ENCODE measurements around the gene ST3GAL3.

The ST3GAL3 gene

DNA sequence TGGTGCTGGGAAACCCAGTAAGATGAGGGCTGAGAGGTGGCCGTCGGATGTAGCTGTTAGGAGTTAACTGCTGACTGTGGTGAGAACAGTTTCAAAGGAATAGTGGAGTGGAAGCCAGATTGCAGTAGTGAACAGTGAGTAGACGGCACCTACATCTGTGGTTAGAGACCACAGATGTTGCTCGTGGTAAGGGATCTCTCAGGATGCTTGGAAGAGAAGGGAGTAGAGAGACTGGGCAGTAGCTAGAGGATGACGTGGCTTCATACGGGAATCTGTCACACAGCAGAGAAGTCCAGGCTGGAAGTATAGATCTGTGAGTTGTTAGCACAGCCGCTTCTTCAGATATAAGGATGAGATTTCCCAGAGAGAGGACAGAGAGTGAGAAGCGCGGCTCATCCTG is 218.5 kb downstream of the ST3GAL3 start:
- DNase-seq, result no peak

DNA sequence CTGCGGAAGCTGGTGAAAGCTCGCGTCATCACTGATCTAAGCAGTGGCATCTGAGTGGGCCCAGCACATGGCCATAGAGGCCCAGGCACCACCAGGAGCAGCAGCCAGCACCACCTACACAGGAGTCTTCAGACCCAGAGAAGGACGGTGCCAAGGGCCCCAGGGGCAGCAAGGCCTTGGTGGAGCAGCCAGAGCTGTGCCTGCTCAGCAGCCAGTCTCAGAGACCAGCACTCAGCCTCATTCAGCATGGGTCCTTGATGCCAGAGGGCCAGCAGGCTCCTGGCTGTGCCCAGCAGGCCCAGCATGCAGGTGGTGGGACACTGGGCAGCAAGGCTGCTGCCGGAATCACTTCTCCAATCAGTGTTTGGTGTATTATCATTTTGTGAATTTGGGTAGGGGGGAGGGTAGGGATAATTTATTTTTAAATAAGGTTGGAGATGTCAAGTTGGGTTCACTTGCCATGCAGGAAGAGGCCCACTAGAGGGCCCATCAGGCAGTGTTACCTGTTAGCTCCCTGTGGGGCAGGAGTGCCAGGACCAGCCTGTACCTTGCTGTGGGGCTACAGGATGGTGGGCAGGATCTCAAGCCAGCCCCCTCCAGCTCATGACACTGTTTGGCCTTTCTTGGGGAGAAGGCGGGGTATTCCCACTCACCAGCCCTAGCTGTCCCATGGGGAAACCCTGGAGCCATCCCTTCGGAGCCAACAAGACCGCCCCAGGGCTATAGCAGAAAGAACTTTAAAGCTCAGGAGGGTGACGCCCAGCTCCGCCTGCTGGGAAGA is 223.0 kb downstream of the ST3GAL3 start:
- DNase-seq, result no peak

DNA sequence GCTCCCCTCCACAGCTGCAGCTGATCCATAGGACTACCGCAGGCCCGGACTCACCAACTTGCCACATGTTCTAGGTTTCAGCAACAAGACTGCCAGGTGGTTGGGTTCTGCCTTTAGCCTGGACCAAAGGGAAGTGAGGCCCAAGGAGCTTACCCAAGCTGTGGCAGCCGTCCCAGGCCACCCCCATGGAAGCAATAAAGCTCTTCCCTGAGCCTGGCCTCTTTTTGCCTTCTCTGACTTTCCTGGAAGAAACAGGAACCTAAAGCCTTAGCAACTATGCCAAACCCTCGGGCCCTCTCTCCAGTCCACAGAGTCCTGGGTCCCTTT is 223.6 kb downstream of the ST3GAL3 start:
- no peak for DNase-seq

DNA sequence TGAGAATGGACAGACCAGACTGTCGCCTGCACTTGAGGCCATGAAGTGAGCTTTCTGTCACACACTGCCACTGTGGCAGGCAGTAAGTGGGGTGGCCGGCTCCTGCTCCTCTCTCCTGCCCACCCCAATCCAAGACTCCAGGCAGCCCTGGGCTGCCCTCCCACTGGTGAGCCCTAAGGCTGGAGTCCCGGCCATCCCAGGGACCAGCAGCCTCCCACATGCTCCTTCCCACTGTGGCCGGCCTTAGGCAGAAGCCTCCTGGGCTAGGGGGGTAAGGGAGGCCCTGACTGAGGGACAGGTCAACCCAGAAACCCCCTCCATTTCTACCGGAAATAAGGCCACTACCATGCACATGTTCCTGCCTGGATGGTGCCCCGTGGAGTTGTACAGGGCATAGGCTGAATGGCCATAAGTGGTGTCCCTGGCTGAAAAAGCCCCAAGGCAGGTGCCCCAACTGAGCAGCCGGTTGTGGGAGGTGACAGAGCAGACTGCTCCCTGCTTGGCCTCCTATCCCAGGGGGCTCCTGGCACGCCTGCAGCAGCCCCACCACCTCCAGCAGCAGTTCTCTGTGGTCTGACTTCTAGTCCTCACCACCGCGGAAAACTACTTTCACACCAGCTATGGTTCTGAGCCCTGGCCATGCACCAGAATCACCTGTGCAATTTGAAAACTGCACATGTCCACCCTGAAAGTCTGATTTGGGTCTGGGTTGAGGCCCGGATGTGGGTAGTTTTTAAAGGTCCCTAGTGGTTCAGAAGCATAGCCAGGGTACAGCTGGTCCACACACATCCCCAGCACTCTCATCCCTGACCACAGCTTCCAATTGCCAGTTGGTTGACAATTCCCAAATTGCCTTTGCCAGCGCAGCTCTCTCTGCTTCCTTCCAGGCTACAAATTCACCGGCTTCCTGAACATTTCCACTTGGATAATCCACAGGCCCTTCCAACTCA is 224.7 kb downstream of the ST3GAL3 start:
- no peak for DNase-seq

DNA sequence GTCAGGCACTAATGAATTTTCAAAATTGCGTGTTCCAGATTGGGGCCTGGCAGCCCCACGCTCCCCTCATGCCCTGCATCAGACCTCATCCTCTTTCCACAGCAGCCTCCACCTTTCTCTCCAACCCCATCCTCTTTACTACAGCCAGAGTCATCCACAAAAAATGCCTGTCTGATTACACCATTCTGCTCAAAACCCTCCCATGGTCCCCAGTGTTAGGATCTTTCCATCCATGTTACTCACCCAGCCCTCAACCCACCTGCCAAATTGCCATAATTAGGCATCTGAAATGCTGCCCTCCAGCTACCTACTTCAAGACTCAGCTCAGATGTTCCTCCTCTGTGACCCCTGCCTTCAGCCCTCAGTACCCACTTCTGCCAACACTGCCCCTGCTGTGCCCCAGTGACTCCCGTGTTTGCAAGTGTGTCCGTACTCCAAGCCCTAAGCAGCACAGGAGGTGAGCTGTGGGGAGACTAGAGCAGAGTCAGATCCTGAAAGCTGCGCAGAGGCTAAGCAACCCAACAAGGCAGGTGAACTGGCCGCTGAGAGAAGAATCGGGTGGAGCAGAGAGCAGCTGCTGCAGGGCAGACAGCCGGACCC is 225.6 kb downstream of the ST3GAL3 start:
- DNase-seq, result peak; percentile 46

DNA sequence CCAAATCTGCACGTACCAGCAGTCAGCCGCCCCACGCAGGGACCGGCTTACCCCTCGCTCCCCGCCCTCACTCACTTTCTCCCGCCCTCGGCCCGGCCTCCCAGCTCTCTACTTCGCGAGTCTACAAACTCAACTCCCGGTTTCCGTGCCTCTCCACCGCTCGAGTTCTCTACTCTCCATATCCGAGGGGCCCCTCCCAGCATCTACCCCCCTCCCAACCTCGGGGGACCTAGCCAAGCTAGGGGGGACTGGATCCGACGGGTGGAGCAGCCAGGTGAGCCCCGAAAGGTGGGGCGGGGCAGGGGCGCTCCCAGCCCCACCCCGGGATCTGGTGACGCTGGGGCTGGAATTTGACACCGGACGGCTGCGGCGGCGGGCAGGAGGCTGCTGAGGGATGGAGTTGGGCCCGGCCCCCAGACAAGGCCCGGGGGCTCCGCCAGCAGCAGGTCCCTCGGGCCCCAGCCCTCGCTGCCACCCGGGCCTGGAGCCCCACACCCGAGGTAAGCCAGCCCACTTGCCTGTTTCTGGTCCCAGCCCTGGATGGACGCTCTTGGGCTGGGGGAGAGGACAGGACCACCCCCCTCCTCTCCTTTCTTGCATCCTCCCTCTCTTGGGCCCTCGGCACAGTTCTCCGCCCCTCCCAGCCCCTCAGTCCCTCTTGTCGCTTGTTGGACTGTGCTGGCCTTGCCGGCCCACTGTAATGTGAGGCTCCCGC is 226.2 kb downstream of the ST3GAL3 start, which contains the start of gene ARTN:
Gene ARTN, plus strand, starts transcription at position 416 of the 715 bp plus-strand sequence. CDS start 1,856 bp downstream, outside the sequence.
- DNase-seq, result peak; percentile 44

DNA sequence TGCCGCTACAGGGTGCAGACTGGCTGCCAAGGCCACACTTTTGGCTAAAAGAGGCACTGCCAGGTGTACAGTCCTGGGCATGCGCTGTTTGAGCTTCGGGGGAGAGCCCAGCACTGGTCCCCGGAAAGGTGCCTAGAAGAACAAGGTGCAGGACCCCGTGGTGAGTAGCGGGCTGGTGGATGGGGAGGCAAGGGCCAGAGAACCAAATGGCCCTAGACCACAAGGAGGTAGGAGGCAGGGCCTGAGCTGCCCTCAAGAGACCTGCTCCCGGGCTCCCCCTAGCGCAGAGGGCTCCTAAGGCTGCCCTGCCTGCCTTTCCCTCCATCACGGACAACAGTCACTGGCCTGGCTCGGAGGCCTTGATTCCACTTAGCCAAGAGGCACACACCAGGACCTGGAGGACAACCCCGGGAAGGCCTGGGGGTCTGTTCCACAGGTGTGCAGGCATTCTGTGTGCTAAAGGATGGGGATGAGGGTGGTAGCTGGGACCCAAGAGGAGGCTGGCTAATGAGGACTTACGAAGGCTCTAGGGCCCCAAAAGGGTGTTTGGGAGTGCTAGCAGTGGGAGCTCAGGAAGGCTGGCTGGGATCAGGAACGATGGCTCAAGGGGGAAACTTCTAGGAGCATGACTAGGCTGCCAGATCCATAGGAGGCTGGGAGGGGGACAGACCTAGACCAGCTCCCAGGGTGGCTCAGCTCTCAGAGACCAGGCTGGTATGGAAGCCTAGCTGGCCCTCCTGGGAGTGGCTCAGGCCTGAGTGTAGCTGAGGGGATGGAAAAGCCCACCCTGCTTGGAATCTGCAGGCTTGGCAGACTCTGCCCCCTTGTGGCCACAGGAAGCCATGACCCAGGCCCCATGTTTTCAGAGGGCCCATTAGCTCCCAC is 227.0 kb downstream of the ST3GAL3 start:
- DNase-seq, result peak; percentile 83

DNA sequence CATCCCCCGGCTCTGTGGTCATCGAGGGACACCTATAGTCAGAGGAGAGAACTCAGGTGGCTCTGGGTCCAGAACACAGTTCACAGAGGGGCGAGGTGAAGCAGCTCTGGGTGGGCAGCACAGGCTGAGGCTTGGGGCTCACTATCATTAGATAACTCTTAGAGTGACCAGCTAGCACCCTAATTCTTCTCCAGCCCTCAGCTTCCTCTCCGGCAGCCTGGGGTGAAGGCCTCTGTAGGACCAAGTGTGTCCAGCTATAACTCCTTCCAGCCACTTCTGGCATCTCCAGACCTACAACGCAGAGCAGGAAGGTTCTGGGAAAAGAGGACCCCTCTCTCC is 227.6 kb downstream of the ST3GAL3 start:
- no peak for DNase-seq

DNA sequence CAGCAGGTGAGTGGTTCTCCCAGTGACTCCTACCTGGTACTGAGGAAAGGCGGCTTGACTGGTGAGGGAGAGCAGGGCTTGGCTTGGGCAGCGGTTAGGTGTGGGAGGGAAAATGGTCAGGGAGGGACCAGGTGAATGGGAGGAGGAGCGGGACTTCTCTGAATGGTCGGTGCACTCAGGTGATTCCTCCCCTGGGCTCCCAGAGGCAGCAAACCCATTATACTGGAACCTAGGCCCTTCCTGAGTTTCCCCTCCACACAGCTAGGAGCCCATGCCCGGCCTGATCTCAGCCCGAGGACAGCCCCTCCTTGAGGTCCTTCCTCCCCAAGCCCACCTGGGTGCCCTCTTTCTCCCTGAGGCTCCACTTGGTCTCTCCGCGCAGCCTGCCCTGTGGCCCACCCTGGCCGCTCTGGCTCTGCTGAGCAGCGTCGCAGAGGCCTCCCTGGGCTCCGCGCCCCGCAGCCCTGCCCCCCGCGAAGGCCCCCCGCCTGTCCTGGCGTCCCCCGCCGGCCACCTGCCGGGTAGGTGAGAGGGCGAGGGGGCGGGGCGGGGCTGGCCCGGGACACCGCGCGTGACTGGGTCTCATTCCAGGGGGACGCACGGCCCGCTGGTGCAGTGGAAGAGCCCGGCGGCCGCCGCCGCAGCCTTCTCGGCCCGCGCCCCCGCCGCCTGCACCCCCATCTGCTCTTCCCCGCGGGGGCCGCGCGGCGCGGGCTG is 228.5 kb downstream of the ST3GAL3 start:
- no peak for DNase-seq

DNA sequence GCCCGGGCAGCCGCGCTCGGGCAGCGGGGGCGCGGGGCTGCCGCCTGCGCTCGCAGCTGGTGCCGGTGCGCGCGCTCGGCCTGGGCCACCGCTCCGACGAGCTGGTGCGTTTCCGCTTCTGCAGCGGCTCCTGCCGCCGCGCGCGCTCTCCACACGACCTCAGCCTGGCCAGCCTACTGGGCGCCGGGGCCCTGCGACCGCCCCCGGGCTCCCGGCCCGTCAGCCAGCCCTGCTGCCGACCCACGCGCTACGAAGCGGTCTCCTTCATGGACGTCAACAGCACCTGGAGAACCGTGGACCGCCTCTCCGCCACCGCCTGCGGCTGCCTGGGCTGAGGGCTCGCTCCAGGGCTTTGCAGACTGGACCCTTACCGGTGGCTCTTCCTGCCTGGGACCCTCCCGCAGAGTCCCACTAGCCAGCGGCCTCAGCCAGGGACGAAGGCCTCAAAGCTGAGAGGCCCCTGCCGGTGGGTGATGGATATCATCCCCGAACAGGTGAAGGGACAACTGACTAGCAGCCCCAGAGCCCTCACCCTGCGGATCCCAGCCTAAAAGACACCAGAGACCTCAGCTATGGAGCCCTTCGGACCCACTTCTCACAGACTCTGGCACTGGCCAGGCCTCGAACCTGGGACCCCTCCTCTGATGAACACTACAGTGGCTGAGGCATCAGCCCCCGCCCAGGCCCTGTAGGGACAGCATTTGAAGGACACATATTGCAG is 229.3 kb downstream of the ST3GAL3 start:
- DNase-seq, result peak; percentile 39

DNA sequence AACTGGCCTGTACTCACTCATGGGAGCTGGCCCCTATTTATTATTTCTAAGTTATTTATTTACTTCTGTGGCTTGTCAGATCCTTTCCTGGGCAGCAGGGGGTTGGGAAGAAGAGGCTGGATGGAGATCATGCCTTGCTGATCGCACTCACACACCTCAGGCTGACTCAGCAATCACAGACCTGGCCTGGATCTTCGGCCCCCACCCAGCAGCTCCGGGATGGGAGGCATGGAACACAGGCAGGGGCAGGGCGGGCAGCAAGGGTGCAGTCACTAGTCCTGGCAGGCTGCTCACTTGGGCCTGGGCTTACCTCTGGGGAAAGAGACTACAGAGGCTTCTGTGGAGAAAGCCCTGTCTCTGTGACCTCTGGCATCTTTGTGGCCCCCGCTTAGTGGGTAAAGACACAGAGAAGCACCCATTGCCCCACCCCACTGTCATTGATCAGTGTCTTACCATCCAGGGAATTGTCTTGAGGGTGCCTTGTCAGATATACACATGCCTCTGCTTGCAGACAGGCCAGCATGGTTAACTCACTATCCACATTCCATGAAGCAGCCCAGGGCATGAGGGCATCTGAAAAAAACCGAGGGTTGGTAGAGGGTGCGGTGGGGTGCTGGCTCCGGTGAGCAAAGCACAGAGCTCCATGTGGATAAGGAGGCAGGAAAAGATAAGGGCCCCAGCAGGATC is 230.0 kb downstream of the ST3GAL3 start:
- DNase-seq, result no peak

DNA sequence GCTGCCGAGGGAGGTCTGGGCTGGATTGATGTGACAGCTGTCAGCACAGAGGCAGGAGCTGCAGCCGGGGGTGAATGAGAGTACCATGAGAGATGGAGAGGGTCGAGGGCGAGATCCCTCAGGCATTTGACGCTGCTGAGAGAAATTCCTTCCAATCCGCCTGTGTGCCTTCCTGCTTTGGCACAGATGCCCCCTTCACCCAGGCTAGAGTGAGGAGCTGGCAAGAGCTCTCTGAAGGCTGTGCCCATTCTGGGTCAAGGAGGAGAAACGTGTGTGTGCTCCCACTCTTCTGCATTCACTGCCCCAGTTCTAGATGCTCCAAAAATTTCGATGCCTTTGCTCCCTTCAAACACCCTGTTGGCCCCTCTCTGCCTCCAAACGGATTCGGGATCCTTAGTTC is 231.0 kb downstream of the ST3GAL3 start:
- no peak for DNase-seq

DNA sequence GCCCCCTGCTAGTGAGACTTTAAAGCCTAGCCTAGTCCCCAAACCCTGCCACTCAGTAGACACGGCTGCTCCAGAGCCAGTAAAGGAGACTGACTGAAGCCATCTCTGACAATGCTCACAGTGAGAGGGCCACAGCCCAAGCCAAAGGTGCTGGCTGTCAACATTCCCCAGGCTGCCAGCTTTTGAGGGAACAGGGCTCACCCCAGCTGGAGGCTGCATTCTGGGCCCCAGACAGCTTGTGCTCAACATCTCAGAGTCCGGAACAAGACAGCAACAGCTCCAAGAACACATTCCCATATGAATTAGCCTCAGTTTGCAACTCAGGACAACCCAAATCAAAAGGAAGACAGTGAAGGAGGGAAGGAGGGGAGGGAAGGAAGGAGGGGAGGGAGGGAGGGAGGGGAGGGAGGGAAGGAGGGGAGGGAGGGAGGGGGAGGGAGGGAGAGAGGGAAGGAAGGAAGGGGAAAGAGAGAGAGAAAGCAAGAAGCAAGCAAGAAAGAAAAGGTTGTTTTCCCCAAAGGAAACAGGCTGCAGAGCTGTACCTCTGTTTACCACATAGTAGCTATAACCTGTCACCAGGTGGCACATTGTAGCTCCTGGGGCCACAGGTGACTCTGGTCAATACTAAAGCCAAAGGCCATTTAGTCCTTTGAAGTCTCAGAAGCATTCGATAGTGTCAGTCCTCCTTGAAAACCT is 231.7 kb downstream of the ST3GAL3 start:
- DNase-seq, result no peak

DNA sequence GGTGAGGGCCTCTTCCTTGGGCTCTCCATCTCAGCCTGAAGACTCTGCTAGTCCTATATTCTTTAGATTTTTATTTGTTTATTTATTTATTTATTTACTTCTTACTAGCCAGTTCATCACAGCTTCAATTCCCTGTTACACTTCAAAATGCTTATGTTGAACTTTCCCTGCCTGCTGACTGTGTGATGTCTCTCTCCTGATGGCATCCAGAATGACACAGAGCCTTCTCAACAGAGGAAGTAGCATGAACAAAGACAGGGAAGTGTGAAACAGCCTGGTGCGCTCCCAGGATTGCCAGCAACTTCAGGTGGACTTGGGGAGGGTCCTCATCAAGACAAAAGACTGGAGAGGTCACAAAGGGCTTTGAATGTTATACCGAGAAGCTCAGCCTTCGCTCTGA is 235.1 kb downstream of the ST3GAL3 start:
- no peak for DNase-seq

DNA sequence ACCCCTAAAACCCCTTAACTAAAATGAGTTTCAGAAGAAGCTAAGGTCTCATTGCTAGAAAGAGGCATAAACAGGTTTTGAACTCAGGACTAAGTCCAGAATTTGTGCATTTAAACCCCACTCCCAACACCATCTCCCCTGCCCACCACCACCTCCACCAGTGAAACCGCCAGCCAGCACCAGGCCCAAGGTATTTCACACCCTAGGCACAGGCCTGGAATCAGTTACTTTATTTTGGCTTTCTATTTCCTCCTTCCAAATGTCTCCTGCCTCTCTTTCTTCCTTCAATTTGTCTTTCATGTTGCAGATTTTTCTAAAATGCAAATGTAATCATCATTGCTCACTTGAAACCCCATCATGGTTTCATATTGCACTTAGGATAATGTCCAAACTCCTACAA is 237.5 kb downstream of the ST3GAL3 start:
- no peak for DNase-seq

DNA sequence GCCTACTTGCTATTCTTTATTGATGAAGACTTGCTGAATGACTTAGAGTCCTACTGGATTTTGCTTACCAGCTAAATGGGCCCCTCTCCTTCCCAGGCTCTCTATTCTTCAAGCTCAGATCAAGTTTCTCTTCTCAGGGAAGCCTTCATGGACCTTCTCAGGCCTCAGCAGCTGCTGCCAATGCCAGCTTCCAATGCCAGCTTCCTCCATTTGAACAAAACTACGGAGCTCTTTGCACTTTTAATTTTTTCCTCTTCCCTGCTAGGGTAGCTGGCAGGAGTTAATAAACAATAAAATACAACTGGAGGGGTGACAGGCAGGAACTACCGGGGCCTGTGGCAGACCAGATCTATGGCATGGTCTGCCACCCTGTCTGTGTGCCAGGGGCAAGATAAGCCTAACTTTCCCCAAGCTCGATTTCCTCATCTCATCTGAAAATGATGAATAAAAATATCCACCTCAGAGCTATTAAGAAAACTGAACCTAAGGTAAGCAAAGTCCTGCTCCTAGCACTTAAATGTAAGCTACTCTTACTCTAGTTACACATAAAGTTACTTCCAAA is 238.4 kb downstream of the ST3GAL3 start:
- no peak for DNase-seq

DNA sequence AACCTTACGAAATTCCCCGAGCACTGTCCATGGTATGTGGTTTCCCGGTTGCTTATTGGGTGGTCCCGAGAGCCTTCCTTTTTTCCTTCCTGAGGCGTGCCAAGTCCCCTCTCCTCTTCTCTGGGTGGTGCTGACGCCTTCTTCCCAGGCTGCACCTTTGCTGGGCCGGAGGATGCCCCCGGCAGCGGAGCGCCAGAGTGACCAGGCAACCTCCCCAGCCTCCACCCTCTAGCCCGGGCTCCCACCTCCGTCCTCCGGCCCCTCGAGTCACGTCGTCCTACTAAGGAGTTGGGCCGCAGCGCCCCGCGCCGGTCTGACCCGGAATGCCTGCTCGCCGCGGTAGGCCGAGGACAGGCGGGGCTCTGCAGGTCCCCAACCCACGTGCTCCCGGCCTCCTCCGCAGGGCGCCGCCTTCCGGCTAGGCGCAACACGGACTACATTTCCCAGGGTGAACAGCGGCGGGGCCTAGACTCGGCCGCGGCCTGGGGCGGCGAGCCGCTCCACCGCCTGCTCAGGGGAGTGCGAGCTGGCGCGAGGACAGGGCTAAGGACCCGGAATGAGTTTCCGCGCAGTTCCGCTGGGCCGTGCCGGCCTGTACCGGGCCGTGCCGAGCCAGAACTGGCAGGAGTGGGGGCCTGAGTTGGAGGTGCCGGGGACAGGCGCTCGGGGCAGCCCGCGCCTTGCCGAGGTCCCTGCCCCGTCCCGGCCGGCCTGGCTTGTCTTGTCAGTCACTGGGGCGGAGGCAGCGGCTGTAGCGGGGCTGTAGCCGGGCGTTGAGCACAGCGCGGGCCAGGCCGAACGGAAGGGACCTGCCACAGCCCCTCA is 239.1 kb downstream of the ST3GAL3 start, which contains the start of gene IPO13:
Gene IPO13, plus strand, starts transcription at position 715 of the 825 bp plus-strand sequence. CDS start 651 bp downstream, outside the sequence.
- DNase-seq, result peak; percentile 94
